ENCODE results near the gene KLHL10.
A peak's percentile ranks its signal among the peaks of the same experiment; 100 is the strongest.

Gene KLHL10

DNA sequence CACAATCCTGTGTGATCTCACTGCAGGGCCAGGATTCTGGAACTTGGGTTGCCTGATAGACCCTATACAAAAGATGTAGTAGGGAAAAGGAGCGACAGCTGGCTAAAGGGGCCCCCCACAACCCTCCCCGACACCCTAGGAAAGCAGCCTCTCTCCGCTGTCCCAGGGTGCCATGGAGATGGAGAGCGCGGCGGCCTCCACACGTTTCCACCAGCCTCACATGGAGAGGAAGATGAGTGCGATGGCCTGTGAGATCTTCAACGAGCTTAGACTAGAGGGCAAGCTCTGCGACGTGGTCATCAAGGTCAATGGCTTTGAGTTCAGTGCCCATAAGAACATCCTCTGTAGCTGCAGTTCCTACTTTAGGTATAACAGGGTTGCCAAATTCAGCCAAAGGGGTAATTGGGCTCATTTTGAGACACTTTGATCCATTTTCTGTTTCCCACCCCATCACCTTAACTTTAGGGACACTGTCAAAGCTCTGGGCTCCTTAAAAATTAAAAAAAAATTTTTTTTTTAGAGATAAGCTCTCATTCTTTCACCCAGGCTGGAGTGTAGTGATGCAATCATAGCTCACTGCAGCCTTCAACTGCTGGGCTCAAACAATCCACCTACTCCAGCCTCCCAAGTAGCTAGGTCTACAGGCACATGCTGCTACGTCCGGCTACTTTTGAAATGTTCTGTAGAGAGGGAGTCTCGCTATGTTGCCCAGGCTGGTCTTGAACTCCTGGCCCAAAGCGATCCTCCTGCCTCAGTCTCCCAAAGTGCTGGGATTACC, at the start of gene KLHL10:
Gene KLHL10, plus strand, starts transcription at position 65 of the 778 bp plus-strand sequence. Its CDS starts 108 bp downstream, at position 173.
- DNase-seq, result no peak

DNA sequence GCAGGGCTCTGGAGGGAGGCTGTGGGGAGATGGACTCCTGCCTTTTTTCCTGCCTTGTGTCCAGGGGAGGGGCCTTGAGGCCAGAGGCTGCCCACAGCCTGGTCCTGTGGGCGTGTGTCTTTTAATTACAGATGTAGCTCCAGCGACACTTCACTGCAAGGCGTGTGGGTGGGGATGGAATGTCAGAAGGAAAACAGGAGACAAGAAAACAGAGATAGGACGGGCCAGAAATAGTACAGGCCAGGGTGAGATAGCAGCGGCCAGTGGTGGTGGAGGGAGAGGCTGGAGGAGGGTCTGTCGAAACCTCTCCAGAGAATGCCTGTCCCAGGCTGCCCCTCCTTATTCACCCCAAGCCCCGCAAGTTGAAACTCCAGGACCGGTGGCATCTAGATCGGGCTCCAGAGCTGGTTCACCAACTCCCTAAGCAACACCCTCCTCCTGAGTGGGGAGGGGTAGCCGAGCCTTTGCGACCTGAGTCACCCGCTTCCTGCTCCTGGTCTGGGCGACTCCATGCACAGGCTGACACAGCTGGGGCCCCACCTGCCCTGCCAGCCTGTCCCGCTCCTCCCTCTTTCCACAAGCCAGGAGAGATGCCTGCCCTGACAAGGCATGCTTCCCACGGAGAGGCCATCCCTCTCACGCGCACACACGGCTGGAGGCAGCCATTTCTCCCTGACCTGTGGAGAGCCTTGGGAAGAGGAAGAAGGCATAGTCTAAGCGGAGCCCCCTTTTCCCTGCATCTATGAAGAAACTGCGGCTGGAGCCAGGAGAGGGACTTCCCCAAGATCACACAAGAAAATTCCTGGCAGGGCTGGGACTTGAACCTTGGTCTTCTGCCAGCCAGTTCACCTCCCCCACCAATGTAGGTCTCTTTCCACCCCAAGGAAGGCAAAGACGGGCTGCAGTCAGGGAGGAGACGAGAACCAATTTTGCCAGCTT, 44.5 kb upstream of the KLHL10 start:
- DNase-seq, result no peak

DNA sequence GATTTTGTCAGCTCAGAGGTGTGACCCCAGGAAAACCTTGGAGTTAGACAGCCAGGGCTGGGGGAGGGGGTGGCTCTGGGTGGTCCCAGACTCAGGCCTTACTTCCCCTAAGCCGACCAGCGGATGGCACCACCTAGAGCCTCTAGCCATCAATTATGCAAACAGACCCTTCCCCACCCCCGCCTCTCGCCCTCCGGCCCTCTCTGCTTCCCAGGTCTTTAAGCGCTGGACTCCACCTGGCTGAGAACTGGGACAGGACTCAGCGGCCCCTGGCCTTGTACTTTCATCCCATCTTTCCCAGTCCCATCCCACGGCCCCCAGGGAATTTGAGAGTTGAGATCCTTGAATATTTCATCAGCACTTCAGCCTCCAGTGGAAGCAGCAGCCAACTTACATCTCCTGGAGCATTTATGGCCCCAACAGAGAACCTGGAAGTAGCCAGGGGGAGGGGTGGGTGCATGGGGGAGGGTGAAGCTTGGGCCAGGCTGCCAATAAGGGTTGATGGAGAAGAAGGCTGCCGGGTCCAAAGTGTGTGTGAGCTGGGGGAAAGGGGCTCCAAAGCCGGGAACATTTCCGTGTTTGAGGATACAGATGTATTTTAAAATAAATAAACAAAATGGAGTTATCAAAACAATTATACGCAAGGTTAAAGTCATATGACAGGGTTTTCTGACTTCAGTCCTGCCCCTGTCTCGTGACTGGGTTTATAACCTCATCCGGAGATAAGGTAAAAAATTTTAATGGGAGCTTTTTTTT, 43.7 kb upstream of the KLHL10 start:
- DNase-seq, result peak; percentile 61

DNA sequence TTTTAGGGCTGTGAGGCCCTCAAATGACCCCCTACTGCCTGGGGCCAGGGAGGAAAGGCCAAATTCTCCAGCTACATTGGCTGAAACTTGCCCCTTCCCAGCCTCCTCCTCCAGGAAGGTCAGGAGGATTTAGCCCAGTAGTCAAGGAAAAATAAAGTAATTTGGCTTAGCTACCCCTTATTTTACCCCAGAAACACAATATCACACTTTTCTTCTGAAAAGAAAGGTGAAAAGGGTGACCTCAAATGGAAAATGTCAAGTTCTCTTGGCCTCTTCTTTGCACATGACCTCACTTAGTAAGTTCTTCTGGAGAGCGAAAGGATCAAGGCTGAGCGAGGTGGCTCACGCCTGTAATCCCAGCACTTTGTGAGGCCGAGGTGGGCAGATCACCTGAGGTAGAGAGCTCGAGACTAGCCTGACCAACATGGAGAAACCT, 43.1 kb upstream of the KLHL10 start:
- DNase-seq, result no peak

DNA sequence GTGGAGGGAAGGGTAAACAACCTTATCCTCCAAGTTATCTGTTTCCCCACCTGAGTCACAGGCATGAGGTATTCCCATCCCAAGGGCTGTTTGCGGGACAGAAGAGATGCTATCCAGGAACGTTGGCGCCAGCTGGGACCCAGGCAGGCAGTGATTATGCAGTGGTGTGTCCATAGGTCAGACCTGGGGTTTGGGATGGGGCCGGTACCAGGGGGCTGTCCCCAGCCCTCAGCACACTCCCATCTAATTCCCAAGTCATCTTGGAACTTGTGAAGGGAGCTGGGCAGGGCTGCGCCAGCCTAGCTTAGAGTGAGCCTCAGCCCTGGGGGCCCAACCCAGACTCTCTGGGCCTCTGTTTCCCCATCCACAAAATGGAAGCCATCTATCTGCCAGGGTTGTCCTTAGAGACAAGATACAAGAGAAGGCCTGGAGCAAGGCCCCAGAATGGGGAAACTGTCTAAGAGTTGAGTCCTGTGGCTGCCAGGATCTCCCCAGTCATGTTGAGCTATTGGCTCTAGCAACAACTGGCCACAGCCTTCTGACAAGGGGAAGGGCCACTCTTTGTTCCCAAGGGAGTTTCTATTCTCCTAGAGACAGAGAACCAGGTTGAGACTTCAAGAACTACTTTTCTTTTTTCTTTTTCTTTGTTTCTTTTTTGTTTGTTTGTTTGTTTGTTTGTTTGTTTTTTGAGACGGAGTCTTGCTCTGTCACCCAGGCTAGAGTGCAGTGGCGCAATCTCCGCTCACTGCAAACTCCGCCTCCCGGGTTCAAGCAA, 41.3 kb upstream of the KLHL10 start:
- no peak for DNase-seq

DNA sequence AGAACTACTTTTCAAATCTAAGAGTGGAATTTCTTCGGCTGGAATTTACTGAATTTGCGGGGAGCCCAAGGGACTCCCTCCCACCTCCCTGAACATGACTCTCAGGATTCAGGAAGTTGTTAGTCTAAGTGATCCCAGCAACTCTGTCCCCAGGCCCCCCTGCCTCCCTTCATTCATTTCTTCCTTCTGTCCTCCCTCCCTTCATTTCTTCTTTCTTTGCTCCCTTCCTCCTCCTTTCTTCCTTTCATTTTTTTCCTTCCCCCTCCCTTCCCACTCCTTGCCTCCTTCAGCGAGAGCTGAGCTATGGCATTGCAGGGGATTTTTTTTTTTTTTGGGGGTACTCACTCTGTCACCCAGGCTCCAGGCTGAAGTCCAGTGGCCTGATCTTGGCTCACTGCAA, 40.2 kb upstream of the KLHL10 start:
- no peak for DNase-seq

DNA sequence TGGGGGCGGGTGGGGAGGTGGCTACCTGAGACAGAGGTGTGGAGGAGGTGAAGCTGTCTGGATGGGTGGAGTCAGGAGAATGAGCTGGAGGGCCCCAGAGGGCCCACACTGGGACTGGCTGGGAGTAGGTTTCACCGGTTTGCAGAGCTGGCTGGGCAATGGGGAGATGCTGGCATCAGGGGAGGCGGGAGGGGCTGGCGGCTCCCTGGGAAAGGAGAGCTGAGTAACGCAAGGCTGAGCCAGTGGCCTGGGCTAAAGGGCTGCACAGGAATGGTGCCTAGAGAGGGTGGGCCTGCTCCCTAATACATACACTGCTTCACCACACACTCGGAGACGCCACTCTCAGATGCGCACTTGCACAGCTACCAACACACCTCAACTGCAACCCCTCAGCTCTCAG, 38.3 kb upstream of the KLHL10 start:
- no peak for DNase-seq

DNA sequence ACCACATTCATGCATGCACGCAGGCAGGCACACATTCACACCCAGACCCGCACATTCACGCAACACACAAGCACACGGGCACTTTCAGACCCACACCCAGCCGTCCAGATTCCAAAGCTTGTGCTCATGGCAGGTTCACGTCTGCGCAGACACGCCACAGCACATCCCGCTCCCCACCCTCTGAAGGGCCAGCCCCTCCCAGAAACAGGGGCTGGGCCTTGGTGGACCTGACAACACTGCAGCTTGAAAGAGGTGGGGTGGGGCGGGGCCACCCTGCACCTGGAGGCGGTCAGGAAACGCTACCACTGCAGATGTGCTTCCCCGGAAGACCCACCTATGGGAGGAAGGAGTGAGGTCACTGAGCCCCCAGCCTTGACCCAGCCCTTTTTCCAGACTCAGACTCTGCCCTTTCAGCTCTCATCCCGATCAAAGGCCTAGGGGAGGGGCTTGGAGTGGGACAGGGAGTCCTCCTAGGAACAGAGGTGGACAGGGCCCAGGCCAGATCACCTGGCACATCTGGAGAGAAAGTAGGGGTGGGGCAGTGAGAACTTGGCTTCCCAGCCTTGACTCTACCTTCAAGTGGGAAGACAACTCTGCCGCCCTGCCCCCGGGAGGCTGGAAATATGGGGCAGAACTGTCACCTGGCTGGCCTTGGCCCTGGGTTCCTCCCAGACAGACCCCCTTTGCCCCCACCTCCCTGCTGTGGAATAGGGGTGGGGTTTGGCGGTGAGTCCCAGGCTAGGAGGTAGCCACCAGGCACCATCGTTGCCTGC, 36.8 kb upstream of the KLHL10 start:
- peak; percentile 37 for DNase-seq

DNA sequence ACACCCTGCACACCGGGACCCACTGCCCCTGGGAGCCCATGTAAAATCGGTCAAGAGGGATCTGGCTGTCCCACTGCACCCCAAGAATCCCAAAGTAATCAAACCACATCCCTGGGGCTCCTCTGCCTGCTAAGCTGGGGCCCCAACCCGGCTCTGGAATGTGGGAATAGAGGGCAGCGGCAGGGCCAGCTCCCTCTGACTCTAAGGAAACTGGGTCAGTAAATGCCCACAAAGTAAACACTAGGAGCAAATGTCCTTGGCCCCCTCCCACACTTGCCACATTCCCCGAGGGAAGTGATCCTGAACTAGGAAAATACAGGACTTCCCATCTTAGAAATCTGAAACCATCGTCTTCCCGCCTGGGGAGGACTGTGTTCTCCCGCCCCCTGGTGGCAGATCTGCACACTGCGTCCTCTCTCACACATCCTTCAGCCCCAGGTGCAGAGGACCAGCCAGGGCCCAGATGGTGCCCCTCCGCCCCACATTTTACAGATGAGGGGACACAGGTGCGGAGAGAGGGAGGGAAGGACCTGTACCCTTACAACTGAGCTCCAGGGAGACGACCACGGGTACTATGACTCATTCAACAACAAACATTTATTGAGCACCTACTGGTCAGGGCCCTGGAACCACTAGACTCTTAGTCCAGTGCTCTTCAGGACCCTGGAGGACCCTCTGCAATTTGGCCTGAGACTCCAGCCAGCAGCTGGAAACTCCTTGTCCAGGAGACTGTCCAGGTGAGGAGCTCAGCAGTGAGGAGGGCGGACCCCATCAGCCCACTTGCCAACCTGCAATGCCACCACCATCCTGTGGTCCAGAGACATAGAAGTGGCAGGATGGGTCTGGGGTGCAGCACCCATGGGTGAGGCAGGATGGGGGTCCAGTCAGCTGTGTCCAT, 36.0 kb upstream of the KLHL10 start:
- peak; percentile 90 for DNase-seq

DNA sequence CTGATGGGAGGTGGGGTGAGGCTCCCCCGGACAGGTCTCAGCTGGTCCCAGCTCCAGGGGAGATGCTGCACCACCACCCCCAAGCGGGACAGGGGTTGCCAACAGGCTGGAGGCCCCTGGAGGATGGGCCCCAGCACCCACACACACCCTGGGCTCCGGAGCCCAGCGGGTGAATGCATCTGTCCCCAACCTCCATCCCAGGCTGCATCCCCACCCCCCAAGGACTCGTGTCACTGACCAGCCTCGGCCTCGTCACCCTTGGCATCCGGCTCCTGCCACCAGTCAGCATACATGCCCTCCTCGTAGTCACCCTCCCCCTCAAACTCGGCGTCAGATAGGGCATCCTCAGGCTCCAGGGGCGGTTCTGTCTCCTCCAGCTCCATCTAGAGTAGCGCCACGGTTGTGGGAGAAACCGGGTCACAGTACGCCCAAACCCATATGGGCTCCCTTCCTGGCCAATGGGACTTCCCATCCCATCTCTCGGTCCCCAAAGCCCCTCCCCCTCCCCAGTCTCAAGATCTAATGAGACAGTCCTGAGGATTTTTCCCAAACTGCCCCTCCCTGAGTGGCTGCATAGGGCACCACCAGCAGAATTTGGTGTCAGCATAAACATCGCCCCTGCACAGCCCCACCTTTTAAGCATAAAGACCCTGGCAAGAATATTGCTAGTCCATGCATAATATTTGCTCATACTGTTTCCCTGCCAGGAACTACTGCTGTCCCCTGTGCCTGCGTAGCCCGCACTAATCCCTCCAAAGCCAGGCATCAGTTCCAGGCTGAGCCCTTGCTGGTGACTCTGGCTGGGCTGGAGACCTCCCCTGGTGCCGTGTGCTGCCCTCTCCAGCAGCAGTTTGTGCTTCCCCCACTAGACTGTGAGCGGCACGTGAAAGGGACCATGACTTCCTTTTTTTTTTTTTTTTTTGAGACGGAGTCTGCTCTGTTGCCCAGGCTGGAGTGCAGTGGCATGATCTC, 34.3 kb upstream of the KLHL10 start:
- DNase-seq, result no peak

DNA sequence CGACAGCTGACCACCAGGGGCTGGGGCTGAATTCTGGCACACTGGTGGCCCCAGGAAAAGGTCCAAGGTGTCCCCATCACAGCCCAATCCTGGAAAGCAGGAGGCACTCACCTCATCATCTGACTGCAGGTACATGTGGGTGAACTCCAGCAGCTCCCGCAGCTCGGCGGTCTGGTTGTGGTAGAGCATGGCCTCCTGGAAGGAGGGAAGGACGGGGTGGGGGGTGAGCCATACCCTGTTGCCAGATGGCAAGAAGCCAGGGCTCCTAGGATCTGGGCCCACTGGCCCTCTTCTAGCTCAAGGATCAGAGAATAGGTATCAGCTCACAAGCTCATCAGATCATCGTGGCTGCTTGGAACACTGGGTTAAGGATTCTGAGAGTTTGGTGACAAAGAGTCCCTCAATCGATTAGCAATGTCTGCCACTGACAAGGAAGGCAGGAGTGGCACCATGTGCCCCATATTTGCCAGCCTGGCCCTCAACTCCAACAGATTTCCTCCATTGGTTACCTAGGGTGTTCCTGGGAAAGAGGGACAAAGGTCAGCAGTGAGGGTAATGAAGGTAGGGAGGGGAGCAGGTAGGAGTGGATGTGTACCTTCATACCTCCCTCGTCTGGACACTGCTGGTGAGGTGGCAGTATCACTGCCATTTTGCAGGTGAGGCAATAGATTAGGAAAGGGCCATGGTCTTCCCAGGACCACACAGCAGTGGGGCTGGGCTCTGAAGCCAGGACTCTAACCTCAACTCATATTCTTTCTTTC, 30.8 kb upstream of the KLHL10 start:
- DNase-seq, result no peak

DNA sequence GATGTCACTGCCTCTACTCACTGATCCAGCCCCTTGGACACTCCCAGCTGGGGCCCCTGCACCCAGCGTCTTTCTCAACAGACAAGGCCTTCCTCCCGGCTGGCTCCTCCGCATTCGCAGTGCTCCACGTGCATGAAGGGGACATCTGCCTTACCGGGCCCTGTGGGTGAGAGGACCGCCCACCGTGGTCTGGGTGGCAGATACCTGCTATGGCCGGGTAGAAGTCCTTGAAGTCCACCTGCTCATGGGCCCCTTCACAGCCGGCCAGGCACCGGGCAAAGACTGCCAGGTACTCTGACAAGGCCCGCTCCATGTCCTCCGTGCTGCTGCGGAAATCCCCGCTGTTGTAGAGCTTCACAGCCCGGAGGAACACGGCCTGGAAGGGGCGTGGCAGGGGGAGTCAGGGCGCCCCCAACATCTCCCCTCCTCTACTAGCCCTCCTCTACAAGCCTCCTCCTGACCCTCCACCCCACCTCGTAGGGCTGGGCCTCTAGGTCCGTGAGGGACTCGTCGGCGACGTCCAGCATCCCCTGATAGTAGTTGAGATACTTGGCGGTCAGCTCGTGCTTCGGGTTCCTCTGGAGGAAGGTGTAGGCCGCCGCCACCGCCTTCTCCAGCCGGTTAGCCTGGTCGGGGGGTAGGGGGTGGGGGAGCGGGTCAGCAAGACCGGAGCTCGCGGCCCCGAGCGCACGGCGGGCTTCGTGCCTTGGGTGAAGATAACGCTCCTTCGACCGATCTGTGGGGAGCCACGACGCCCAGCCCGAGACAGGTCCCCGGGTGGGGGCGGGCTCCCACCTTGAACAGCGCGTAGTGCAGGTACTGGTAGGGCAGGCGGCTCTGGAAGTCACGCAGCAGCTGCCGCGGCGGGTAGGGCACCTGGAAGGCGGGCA, 26.7 kb upstream of the KLHL10 start:
- DNase-seq, result no peak

DNA sequence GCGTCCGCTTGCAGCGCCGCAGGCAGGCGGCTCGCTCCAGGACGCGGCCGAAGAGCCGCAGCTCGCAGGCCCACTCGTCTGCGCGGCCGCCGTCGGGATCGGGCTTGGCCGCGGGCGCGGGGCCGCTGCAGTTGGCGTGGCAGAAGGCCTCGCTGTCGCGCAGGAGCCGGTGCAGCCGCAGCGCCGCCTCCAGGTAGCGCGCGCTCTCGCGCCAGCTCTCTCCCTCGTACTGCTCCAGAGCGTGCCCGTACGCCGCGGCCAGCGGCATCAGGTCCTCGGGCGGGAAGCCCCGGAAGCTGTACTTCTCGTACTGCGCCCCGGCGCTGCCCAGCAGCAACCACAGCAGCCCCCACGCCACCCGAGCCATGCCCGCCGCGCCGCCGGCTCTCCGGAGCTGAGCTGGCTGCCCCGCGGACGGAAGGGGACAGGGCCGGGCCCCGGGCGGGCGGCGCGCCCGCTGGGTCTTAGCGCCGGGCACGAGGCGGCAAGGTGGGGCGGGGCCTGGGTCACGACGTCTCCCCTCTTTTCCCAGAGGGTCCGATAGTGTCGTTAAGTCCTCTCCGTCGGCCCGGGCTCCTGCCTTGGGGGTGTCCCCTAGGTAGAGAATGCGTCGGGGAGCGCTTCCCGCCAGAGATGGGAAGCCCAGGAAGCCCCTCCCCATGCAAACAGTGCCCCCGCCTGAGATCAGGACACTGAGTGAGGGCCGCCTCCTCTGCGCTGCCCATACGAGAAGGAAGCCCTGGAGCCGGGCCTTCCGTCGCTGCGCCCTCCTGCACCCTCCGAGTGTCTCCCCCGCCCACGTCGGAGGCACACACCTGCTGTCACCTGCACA, 25.9 kb upstream of the KLHL10 start, which contains the start of gene P3H4:
Gene P3H4, minus strand, starts transcription at position 401 of the 832 bp plus-strand sequence. Its CDS starts 34 bp downstream, at position 367.
- peak; percentile 96 for DNase-seq

DNA sequence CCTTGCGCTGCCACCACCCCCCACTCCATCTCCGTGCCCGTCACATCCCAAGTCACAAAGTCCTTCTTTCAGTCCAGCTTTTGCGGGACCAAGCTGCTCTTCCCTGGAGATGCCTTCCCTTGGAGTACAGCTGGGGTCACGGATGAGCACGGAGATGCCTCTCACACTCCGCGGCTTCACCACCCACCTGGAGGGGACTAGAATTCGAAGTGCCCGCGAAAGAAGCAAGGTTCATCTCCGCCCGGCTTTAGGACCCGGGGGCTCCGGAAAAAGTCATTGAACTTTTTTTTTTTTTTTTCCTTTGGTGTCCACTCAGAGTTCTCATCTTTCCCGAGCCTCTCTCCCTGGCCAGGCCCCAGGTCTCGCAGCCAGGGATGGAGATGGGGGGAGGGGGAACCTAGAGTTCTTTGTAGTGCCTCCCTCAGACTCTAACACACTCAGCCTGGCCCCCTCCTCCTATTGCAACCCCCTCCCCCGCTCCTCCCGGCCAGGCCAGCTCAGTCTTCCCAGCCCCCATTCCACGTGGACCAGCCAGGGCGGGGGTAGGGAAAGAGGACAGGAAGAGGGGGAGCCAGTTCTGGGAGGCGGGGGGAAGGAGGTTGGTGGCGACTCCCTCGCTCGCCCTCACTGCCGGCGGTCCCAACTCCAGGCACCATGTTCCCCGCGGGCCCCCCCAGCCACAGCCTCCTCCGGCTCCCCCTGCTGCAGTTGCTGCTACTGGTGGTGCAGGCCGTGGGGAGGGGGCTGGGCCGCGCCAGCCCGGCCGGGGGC, 25.1 kb upstream of the KLHL10 start, which contains the start of gene FKBP10:
Gene FKBP10, plus strand, starts transcription at position 624 of the 771 bp plus-strand sequence. Its CDS starts 31 bp downstream, at position 655.
- DNase-seq, result peak; percentile 89

DNA sequence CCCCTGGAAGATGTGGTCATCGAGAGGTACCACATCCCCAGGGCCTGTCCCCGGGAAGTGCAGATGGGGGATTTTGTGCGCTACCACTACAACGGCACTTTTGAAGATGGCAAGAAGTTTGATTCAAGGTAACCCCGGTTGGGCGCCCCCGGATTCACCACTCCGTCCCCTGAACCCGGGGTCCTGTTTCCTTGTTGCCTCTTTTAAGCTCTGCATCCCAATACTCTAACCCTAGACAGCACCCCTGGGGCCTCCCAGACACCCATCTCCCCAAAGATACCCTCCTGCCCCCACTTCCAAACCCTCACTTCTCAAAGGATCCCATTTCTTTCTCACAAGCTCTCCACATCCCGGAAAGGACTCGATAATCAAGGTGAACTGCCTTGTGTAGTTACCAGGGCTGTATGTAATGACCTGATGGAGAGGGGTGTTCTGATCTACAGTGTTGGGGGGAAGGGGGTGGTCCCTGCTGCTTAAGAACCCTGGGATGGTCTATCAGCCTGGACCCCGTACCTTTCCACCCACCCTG, 24.4 kb upstream of the KLHL10 start:
- DNase-seq, result peak; percentile 53
